PFSK-1 (cell line): ENCODE data around the gene KNL1.

Source experiments
- FOXP2 ChIP-seq: optimal IDR thresholded peaks from 2 replicates; pipeline ENCODE3; 2011; ENCODE audit warnings: borderline replicate concordance, control low read depth, inconsistent platforms; ENCODE audit not compliant: insufficient read depth; ENCODE audit errors: extremely low read length, extremely low read depth
- POLR2AphosphoS5 ChIP-seq: IDR thresholded peaks from 2 replicates; pipeline ENCODE4 v1.6.1; 2012; ENCODE audit warnings: low read depth, mild to moderate bottlenecking, control low read depth, low read length, moderate library complexity
- SIN3A ChIP-seq: IDR thresholded peaks from 2 replicates; pipeline ENCODE4 v1.6.1; 2012; ENCODE audit warnings: mild to moderate bottlenecking, low read length, moderate library complexity, borderline replicate concordance; ENCODE audit not compliant: insufficient read depth
- TAF1 ChIP-seq: IDR thresholded peaks from 2 replicates; pipeline ENCODE4 v1.6.1; 2012; ENCODE audit warnings: low read length, control low read depth, borderline replicate concordance; ENCODE audit not compliant: insufficient read depth
- TF ChIP-seq, protein P1 (sequence below), 2 experiments: IDR thresholded peaks; 2 replicates each; pipeline versions ENCODE4 v1.6.1 to v1.8.0; 2011 to 2012; ENCODE audit warnings: low read depth in 2 of 2, low read length in 2 of 2, control low read depth in 1 of 2, inconsistent platforms in 1 of 2, mild to moderate bottlenecking in 1 of 2, moderate library complexity in 1 of 2; ENCODE audit not compliant: insufficient read depth in 1 of 2

Gene KNL1

DNA sequence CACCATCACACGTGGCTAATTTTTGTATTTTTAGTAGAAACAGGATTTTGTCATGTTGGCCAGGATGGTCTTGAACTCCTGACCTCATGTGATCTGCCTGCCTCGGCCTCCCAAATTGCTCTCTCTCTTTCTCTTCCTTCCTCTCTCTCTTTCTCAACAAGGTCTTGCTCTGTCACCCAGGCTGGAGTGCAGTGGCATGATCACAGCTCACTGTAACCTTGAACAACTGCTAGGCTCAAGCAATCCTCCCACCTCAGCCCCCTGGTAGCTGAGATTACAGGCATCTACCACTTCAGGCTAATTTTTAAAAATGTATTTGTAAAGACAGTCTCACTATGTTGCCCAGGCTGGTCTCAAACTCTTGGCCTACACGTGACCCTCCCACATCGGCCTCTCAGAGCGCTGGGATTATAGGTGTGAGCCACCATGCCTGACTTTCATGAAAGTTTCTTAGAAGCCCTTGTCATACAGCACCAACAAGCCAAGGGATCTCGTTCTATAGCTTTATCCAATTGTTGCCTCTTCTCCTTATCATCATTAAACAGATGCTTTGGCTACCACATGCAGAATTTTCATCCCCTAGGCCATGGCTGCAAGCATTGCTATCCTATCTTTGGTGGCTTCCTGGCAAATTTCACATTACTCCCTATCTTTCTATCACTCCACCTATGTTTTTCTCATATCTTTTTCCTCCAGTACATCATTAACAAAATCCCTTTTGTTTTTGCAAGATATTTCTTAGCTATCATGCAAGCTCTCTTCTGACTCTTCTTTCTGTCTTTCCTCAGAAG, 34.9 kb upstream of the KNL1 start:
- TF ChIP-seq FOXP2 (no peak), POLR2AphosphoS5 (no peak), SIN3A (no peak), TAF1 (no peak)
- TF ChIP-seq, protein P1, sequence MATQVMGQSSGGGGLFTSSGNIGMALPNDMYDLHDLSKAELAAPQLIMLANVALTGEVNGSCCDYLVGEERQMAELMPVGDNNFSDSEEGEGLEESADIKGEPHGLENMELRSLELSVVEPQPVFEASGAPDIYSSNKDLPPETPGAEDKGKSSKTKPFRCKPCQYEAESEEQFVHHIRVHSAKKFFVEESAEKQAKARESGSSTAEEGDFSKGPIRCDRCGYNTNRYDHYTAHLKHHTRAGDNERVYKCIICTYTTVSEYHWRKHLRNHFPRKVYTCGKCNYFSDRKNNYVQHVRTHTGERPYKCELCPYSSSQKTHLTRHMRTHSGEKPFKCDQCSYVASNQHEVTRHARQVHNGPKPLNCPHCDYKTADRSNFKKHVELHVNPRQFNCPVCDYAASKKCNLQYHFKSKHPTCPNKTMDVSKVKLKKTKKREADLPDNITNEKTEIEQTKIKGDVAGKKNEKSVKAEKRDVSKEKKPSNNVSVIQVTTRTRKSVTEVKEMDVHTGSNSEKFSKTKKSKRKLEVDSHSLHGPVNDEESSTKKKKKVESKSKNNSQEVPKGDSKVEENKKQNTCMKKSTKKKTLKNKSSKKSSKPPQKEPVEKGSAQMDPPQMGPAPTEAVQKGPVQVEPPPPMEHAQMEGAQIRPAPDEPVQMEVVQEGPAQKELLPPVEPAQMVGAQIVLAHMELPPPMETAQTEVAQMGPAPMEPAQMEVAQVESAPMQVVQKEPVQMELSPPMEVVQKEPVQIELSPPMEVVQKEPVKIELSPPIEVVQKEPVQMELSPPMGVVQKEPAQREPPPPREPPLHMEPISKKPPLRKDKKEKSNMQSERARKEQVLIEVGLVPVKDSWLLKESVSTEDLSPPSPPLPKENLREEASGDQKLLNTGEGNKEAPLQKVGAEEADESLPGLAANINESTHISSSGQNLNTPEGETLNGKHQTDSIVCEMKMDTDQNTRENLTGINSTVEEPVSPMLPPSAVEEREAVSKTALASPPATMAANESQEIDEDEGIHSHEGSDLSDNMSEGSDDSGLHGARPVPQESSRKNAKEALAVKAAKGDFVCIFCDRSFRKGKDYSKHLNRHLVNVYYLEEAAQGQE (IDR thresholded peaks at IDR 0.05; ENCODE audit: insufficient read depth in 1 of 2, low read depth in 2 of 2, low read length in 2 of 2) = no peak

DNA sequence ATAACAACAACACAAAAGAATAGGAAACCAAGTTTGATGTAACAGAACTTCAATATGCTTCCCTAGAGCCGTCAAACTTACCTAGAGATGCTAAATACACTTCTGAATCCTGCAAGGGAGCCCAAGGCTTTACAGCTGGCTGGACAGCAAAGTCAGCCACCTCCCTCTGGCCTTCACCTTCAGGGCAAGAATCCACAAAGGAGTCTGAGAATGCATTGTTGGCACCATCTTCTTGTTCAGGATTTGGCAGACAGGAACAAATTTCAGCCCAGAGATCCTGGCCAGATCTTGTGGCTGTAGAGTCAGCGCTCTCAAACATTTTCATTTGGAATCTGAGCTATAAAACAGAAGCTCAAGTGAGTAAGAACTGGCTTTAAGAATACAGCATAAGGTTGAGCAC, 31.4 kb upstream of the KNL1 start:
- TF ChIP-seq, protein P1 (IDR thresholded peaks at IDR 0.05; ENCODE audit: insufficient read depth in 1 of 2, low read depth in 2 of 2, low read length in 2 of 2) = no peak
- TF ChIP-seq TAF1 (no peak), FOXP2 (no peak), SIN3A (no peak), POLR2AphosphoS5 (no peak)

DNA sequence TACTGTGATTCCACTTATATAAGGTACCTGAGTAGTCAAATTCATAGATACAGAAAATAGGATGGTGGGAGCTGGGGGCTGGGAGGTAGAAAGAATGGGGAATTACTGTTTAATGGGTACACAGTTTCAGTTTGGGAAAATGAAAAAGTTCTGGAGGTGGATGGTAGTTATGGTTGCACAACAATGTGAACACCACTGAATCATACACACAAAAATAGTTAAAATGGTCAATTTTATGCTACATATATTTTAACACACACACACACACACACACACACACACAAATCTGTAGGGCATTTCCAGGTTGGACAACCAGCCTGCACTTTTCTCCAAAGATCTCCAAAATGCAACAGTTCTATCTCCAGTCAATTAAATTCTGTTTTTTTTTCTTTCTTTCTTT, 30.6 kb upstream of the KNL1 start:
- no peak for TF ChIP-seq SIN3A
- TF ChIP-seq TAF1 = no peak
- TF ChIP-seq POLR2AphosphoS5 = no peak
- TF ChIP-seq FOXP2 = no peak
- TF ChIP-seq, protein P1 (IDR thresholded peaks at IDR 0.05; ENCODE audit: insufficient read depth in 1 of 2, low read depth in 2 of 2, low read length in 2 of 2) = no peak

DNA sequence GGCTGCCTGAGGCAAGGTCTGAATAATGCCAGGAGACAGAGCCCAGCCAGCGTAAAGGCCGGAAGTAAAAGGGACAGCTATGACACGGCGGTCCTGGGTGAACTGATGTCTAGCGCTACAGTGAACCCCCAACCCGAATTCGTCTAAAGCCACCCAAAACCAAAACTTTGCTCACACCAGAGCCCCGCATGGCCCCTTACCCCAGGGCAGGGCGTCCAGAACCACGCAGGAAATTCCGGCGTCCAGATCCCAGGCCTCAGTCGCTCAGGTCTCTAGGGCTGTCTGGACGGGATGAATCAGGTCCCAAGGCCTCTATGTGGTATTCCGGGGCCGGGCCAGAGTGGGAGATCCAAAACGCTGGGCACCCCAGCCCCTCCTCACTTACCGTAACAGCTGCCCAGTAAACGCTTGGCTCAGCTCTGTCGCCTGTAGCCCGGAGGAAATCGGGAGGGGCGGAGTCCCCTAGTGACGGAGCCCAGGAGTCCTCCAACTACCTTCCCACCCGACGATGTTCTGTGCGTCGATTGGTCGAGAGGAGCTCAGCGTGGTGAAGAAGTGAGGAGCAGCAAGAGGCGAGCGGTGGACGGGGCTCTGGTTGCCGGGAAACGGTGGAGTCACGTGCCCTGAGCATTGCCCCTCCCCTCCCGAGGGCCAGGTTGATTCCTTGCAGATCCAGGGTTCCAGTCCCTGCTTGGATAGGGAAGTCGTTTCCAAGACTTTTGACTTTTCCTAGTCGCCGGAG, 29.3 kb upstream of the KNL1 start, which contains the start of gene CCDC32:
TSS of gene CCDC32 (minus strand) at position 452 of the 742 bp plus-strand sequence. CDS start 2,027 bp downstream, outside the sequence.
- TF ChIP-seq POLR2AphosphoS5 (peak; percentile 90), FOXP2 (no peak), SIN3A (0 out of 2 replicates have a peak, but pooled peaks have one; percentile 51), TAF1 (peak; percentile 54; the same call in 1 of the 2 replicates)
- TF ChIP-seq, protein P1 (IDR thresholded peaks at IDR 0.05; ENCODE audit: insufficient read depth in 1 of 2, low read depth in 2 of 2, low read length in 2 of 2) = no peak
